HL-60 (cell line): ENCODE results near the gene CAMTA1.

Source experiments
- CTCF ChIP-seq: IDR thresholded peaks from one replicate; pipeline ENCODE4 v1.5.1; 2011; ENCODE audit warnings: low read length, control low read depth, inconsistent platforms; ENCODE audit not compliant: insufficient read depth
- POLR2AphosphoS5 ChIP-seq: IDR thresholded peaks from 2 replicates; pipeline ENCODE4 v1.6.1; 2012; ENCODE audit warnings: low read depth

DNA sequence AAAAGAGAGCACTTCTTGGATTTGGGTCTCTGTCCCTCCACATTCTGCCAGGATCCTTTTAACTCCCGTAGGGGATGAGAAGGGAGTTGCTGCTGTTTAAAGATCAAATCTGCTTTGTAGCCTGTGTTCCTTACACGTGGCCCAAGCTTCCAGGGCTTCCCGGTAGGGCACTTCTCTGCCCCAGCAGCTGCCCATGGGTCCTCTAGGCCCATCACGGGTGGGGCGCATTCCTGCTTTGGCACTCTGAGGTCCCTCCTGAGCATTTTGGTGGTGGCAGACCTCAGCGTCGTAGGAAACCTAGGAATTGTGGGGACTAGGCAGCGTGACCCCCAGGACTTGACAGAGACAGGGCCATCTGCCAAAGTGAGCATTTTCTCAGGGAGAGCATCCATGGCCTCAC is 565.5 kb downstream of the CAMTA1 start:
- TF ChIP-seq POLR2AphosphoS5 = no peak
- no peak for TF ChIP-seq CTCF
